PC-3 (cell line): ENCODE results near the gene AQP2. TPM values are rescaled to one million over a fixed set of nuclear protein-coding genes. Genes with fewer than 3 reads are reported as not detected.

Source experiments
- ATAC-seq: fragments of 200-7000 bp; cut with Tn5 transposase; 2 replicates; pipeline ENCODE4 v1.9.1; 2020; ENCODE audit warnings: mild to moderate bottlenecking, moderate library complexity
- BruUV-seq: library from RNA; stranded (reverse); fragments of 400-500 nt; replicated peaks from 2 replicates; lab custom pipeline; 2021; lab: Mats Ljungman, UMichigan
- CTCF ChIA-PET: fragments of 300-600 bp; sonication (Branson Sonifier 250); formaldehyde crosslinking; loops from one replicate; lab custom pipeline; 2022; ENCODE audit warnings: antibody characterized with exemption; lab: Charles Lee
- POLR2A ChIA-PET: fragments of 300-600 bp; sonication (Branson Sonifier 250); formaldehyde crosslinking; loops from one replicate; lab custom pipeline; 2022; ENCODE audit warnings: antibody characterized with exemption; ENCODE audit not compliant: unreplicated experiment; lab: Charles Lee
- DNase-seq: peaks from one replicate; pipeline ENCODE4 v3.0.0-alpha.2; 2015
- H2AFZ ChIP-seq: fragments of 300-600 bp; sonication (generic); 2 replicates; pipeline ENCODE4 v1.6.0; 2016; ENCODE audit warnings: antibody characterized with exemption, low read length
- H3F3A ChIP-seq: fragments of 300-600 bp; sonication (generic); one replicate; pipeline ENCODE4 v1.6.0; 2017; ENCODE audit warnings: antibody characterized with exemption, low read length, control low read depth, mild to moderate bottlenecking; ENCODE audit not compliant: unreplicated experiment
- H3K27ac ChIP-seq: fragments of 300-600 bp; sonication (generic); 2 replicates; pipeline ENCODE4 v1.5.1; 2016; ENCODE audit warnings: mild to moderate bottlenecking, low read length
- H3K27me3 ChIP-seq: fragments of 300-600 bp; sonication (generic); 2 replicates; pipeline ENCODE4 v1.6.1; 2016; ENCODE audit warnings: low read length, mixed read lengths
- H3K36me3 ChIP-seq: fragments of 300-600 bp; sonication (generic); 2 replicates; pipeline ENCODE4 v1.6.1; 2016; ENCODE audit warnings: low read depth, mixed run types, low read length, mixed read lengths
- H3K4me1 ChIP-seq: fragments of 300-600 bp; sonication (generic); 2 replicates; pipeline ENCODE4 v1.5.1; 2016; ENCODE audit warnings: low read length; ENCODE audit not compliant: insufficient read depth
- H3K4me2 ChIP-seq: fragments of 300-600 bp; sonication (generic); 2 replicates; pipeline ENCODE4 v1.6.0; 2016; ENCODE audit warnings: low read length
- H3K4me3 ChIP-seq: fragments of 300-600 bp; sonication (generic); 2 replicates; pipeline ENCODE4 v1.5.1; 2016; ENCODE audit warnings: mild to moderate bottlenecking, low read length, mixed read lengths
- H3K79me2 ChIP-seq: fragments of 300-600 bp; sonication (generic); 2 replicates; pipeline ENCODE4 v1.6.1; 2017; ENCODE audit warnings: low read length, mixed read lengths
- H3K9ac ChIP-seq: fragments of 300-600 bp; sonication (generic); 2 replicates; pipeline ENCODE4 v1.6.0; 2016; ENCODE audit warnings: mild to moderate bottlenecking, low read length
- H3K9me2 ChIP-seq: fragments of 300-600 bp; sonication (generic); replicated peaks from 2 replicates; pipeline ENCODE4 v1.6.1; 2016; ENCODE audit warnings: mixed run types, low read length, mixed read lengths
- H3K9me3 ChIP-seq: fragments of 300-600 bp; sonication (generic); 2 replicates; pipeline ENCODE4 v1.6.1; 2016; ENCODE audit warnings: low read length, mixed read lengths
- H4K20me1 ChIP-seq: fragments of 300-600 bp; sonication (generic); 2 replicates; pipeline ENCODE4 v1.6.1; 2016; ENCODE audit warnings: low read length, mixed read lengths
- CTCF ChIP-seq: fragments of 300-600 bp; sonication (generic); conservative IDR thresholded peaks from 2 replicates; pipeline ENCODE4 v1.5.1; 2017; ENCODE audit warnings: antibody characterized with exemption, low read depth, mild to moderate bottlenecking, low read length
- EZH2 ChIP-seq: fragments of 300-600 bp; sonication (generic); IDR thresholded peaks from one replicate; pipeline ENCODE4 v1.6.1; 2017; ENCODE audit warnings: antibody characterized with exemption, mild to moderate bottlenecking, low read length; ENCODE audit not compliant: unreplicated experiment
- EZH2phosphoT487 ChIP-seq: fragments of 300-600 bp; sonication (generic); IDR thresholded peaks from 2 replicates; pipeline ENCODE4 v1.6.1; 2018; ENCODE audit warnings: mild to moderate bottlenecking, antibody characterized with exemption, low read length, borderline replicate concordance
- intact Hi-C: fragments of 100-400 bp; cut with micrococcal nuclease; formaldehyde crosslinking; loops from 2 replicates; pipeline ENCODE4 v1.9.0; 2023
- total RNA-seq: library from RNA; depleted of rRNA; stranded (reverse); fragments of >200 nt; gene quantifications from 2 replicates; pipeline ENCODE4 v1.2.3, GENCODE V29; 2014

The AQP2 gene
- total RNA-seq, 1 experiment from 2014 or later, result not detected

- POLR2A ChIA-PET, result no interaction called here
- no peak for ATAC-seq
- H3K27me3 ChIP-seq, result no peaks in the 10 kb centered on the region
Observed at GRCh38 chr12:49963976-49964815, 13.7 kb downstream of the AQP2 start.

GRCh38 chr12:49964849-49965624 is 14.5 kb downstream of the AQP2 start:
- intact Hi-C loops, result loop anchor here (10.0 kb wide), 2 partner anchors 100 to 190 kb away; no protein-coding TSS in a partner anchor
- Histone ChIP-seq H3F3A (no peaks in the 10 kb centered on the region), H3K79me2 (no peaks in the 10 kb centered on the region), H2AFZ (no peak overlapping the region), H3K4me3 (no peak overlapping the region), H3K4me1 (peaks cover 23% of the 10 kb centered on the region), H3K36me3 (no peaks in the 10 kb centered on the region), H3K27me3 (no peaks in the 10 kb centered on the region), H3K4me2 (no peak overlapping the region), H3K9me2 (no peaks in the 10 kb centered on the region), H4K20me1 (no peaks in the 10 kb centered on the region), H3K27ac (no peak overlapping the region), H3K9me3 (no peaks in the 10 kb centered on the region), H3K9ac (no peak overlapping the region)
- TF ChIP-seq EZH2phosphoT487 (no peak), CTCF (no peak), EZH2 (no peak)
- ChIA-PET POLR2A (no interaction called here), CTCF (no interaction called here)
- ATAC-seq, result no peak
- no TSS peak for BruUV-seq
- DNase-seq, result no peak

More at GRCh38 chr12:49963976-49964815, 13.7 kb downstream of the AQP2 start:
- no peaks in the 10 kb centered on the region for H3K79me2 ChIP-seq
- peaks cover 31% of the 10 kb centered on the region for H3K4me1 ChIP-seq
- DNase-seq, result no peak
- no peak overlapping the region for H2AFZ ChIP-seq
- no peaks in the 10 kb centered on the region for H4K20me1 ChIP-seq
- H3K36me3 ChIP-seq, result no peaks in the 10 kb centered on the region
- H3K9me2 ChIP-seq, result no peaks in the 10 kb centered on the region
- no peak overlapping the region for H3K9ac ChIP-seq
- intact Hi-C loops, result loop anchor here (10.0 kb wide), 2 partner anchors 99 to 189 kb away; no protein-coding TSS in a partner anchor
- CTCF ChIA-PET, result interaction anchor here (1.8 kb wide), 1 partner anchor 19 kb away, joined by 4 read pairs; no protein-coding TSS in a partner anchor
- no peak overlapping the region for H3K27ac ChIP-seq
- no peak overlapping the region for H3K4me2 ChIP-seq
- no peak overlapping the region for H3K4me3 ChIP-seq
- BruUV-seq, result no TSS peak
- no peaks in the 10 kb centered on the region for H3F3A ChIP-seq
- H3K9me3 ChIP-seq, result no peaks in the 10 kb centered on the region
- TF ChIP-seq EZH2, result no peak
- no peak for TF ChIP-seq EZH2phosphoT487
- TF ChIP-seq CTCF, result no peak
